Body of pancreas (tissue), 4 donors: ENCODE data around the gene CASP8AP2.

Experiments used
- POLR2A ChIP-seq, 3 donors: fragments of 450-650 bp; IDR thresholded peaks; one replicate each; pipeline ENCODE4 v1.6.1; 2016; ENCODE audit warnings: antibody characterized with exemption in 3 of 3, mild to moderate bottlenecking in 2 of 3
- TF ChIP-seq, protein P1 (sequence below), 7 experiments: fragments of 450-650 bp in 4 of 7; fragments of 200-600 bp in 3 of 7; sonication (generic) in 3 of 7; IDR thresholded peaks; one replicate each; pipeline ENCODE4 v1.5.1; 2016 to 2019; ENCODE audit warnings: antibody characterized with exemption in 7 of 7

GRCh38 chr6:89887452-89888137 is 57.9 kb downstream of the CASP8AP2 start:
- TF ChIP-seq, protein P1, sequence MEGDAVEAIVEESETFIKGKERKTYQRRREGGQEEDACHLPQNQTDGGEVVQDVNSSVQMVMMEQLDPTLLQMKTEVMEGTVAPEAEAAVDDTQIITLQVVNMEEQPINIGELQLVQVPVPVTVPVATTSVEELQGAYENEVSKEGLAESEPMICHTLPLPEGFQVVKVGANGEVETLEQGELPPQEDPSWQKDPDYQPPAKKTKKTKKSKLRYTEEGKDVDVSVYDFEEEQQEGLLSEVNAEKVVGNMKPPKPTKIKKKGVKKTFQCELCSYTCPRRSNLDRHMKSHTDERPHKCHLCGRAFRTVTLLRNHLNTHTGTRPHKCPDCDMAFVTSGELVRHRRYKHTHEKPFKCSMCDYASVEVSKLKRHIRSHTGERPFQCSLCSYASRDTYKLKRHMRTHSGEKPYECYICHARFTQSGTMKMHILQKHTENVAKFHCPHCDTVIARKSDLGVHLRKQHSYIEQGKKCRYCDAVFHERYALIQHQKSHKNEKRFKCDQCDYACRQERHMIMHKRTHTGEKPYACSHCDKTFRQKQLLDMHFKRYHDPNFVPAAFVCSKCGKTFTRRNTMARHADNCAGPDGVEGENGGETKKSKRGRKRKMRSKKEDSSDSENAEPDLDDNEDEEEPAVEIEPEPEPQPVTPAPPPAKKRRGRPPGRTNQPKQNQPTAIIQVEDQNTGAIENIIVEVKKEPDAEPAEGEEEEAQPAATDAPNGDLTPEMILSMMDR (IDR thresholded peaks at IDR 0.05): no peak
- TF ChIP-seq POLR2A (IDR thresholded peaks at IDR 0.05): no peak
